OCI-LY1 (cell line): ENCODE measurements around the gene ANKRD34A.

ENCODE experiments used
- H2AFZ ChIP-seq: fragments of 200-600 bp; sonication (generic), shearing (Covaris generic); 2 replicates; pipeline ENCODE4 v1.6.0; 2014; ENCODE audit warnings: antibody characterized with exemption, mild to moderate bottlenecking, low read length
- H3F3A ChIP-seq: fragments of 200-600 bp; sonication (generic), shearing (Covaris generic); 2 replicates; pipeline ENCODE4 v1.6.0; 2014; ENCODE audit warnings: mild to moderate bottlenecking, antibody characterized with exemption, low read length, moderate library complexity; ENCODE audit not compliant: insufficient read depth
- H3K27ac ChIP-seq: fragments of 200-600 bp; sonication (generic); 2 replicates; pipeline ENCODE4 v1.5.1; 2014; ENCODE audit warnings: low read length, mixed run types, mild to moderate bottlenecking, low read depth; ENCODE audit not compliant: poor library complexity, severe bottlenecking
- H3K27me3 ChIP-seq: fragments of 200-600 bp; sonication (generic); 2 replicates; pipeline ENCODE4 v1.6.0; 2014; ENCODE audit warnings: antibody characterized with exemption, mild to moderate bottlenecking, low read length, moderate library complexity; ENCODE audit not compliant: insufficient read depth
- H3K36me3 ChIP-seq: fragments of 200-600 bp; sonication (generic); 2 replicates; pipeline ENCODE4 v1.6.1; 2014; ENCODE audit warnings: mild to moderate bottlenecking, antibody characterized with exemption, low read length, moderate library complexity, mixed read lengths; ENCODE audit not compliant: insufficient read depth
- H3K4me1 ChIP-seq: fragments of 200-600 bp; sonication (generic); 2 replicates; pipeline ENCODE4 v1.5.1; 2014; ENCODE audit warnings: mild to moderate bottlenecking, low read length, moderate library complexity; ENCODE audit not compliant: insufficient read depth, severe bottlenecking
- H3K4me2 ChIP-seq: fragments of 200-600 bp; sonication (generic), shearing (Covaris generic); 2 replicates; pipeline ENCODE4 v1.6.1; 2014; ENCODE audit warnings: low read length
- H3K4me3 ChIP-seq: fragments of 200-600 bp; sonication (generic); 2 replicates; pipeline ENCODE4 v1.5.1; 2014; ENCODE audit warnings: low read length, low read depth, mild to moderate bottlenecking, mixed read lengths; ENCODE audit not compliant: poor library complexity, severe bottlenecking
- H3K79me2 ChIP-seq: fragments of 200-600 bp; shearing (Covaris generic); 2 replicates; pipeline ENCODE4 v1.6.1; 2016; ENCODE audit warnings: mixed run types, low read length, mixed read lengths; ENCODE audit not compliant: insufficient read depth
- H3K9ac ChIP-seq: fragments of 200-600 bp; sonication (generic), shearing (Covaris generic); 2 replicates; pipeline ENCODE4 v1.6.1; 2014; ENCODE audit warnings: mild to moderate bottlenecking, low read length, mixed read lengths
- H3K9me2 ChIP-seq: fragments of 200-600 bp; sonication (generic), shearing (Covaris generic); 2 replicates; pipeline ENCODE4 v1.6.1; 2014; ENCODE audit warnings: low read depth, mild to moderate bottlenecking, low read length, mixed read lengths
- H3K9me3 ChIP-seq: fragments of 200-600 bp; shearing (Covaris generic); 2 replicates; pipeline ENCODE4 v1.6.1; 2014; ENCODE audit warnings: low read length, mixed read lengths
- H4K20me1 ChIP-seq: fragments of 200-600 bp; sonication (generic), shearing (Covaris generic); 2 replicates; pipeline ENCODE4 v1.6.0; 2016; ENCODE audit warnings: mild to moderate bottlenecking, low read length; ENCODE audit not compliant: insufficient read depth
- EZH2 ChIP-seq: fragments of 200-600 bp; sonication (generic), shearing (Covaris generic); IDR thresholded peaks from 2 replicates; pipeline ENCODE4 v1.8.0; 2017; ENCODE audit warnings: borderline replicate concordance, mixed run types, mild to moderate bottlenecking, antibody characterized with exemption, low read length, moderate library complexity, mixed read lengths
- TF ChIP-seq, protein P1 (sequence below): fragments of 200-600 bp; sonication (generic), shearing (Covaris generic); IDR thresholded peaks from 2 replicates; pipeline ENCODE4 v1.5.1; 2017; ENCODE audit warnings: mild to moderate bottlenecking, antibody characterized with exemption, low read length, moderate library complexity, mixed read lengths

The ANKRD34A gene

DNA sequence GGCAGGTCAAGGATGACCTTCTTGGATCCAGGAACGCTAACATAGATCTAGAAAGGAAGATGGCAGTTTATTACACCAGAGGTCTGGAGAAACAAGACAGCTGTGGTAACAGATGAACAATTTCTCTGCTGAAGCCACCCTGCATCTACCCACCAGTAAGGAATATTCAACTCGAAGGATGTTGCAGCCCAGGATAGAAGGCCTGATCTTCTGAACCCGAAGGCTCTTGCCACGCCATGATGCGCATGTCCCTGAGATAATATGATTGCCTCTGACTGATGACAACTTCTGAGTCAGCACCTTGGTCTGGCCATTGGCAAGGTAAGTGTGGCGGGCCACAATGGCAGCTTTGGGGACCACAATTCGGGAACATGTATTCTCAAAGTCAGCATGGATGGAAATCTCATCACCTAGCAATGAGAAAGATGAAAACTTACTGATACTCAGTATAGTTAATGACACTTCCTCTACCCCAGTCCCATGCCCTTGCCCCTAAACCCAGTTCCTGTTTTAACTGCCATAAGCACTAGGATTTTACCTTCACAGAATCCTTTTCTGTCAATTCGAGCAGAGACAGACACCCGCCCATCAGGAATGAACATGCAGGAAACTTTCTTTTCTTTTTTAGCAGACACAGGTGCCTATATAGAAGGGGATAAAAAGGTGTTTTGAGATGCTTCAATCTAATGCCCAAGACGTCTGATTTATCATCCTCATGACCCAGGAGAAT is 30.2 kb upstream of the ANKRD34A start:
- Histone ChIP-seq H3K9me3 (no peaks in the 10 kb centered on the region), H3F3A (peaks cover 34% of the 10 kb centered on the region), H3K27ac (peak overlapping the region; percentile 98), H2AFZ (no peak overlapping the region), H3K4me2 (peak overlapping the region; percentile 89), H3K9ac (peak overlapping the region; percentile 98), H4K20me1 (no peaks in the 10 kb centered on the region), H3K79me2 (peaks cover 27% of the 10 kb centered on the region), H3K9me2 (no peaks in the 10 kb centered on the region), H3K4me1 (peaks cover 59% of the 10 kb centered on the region), H3K4me3 (peak overlapping the region; percentile 99), H3K27me3 (no peaks in the 10 kb centered on the region), H3K36me3 (peaks cover 40% of the 10 kb centered on the region)
- TF ChIP-seq, protein P1, sequence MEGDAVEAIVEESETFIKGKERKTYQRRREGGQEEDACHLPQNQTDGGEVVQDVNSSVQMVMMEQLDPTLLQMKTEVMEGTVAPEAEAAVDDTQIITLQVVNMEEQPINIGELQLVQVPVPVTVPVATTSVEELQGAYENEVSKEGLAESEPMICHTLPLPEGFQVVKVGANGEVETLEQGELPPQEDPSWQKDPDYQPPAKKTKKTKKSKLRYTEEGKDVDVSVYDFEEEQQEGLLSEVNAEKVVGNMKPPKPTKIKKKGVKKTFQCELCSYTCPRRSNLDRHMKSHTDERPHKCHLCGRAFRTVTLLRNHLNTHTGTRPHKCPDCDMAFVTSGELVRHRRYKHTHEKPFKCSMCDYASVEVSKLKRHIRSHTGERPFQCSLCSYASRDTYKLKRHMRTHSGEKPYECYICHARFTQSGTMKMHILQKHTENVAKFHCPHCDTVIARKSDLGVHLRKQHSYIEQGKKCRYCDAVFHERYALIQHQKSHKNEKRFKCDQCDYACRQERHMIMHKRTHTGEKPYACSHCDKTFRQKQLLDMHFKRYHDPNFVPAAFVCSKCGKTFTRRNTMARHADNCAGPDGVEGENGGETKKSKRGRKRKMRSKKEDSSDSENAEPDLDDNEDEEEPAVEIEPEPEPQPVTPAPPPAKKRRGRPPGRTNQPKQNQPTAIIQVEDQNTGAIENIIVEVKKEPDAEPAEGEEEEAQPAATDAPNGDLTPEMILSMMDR = no peak
- TF ChIP-seq EZH2 = no peak

DNA sequence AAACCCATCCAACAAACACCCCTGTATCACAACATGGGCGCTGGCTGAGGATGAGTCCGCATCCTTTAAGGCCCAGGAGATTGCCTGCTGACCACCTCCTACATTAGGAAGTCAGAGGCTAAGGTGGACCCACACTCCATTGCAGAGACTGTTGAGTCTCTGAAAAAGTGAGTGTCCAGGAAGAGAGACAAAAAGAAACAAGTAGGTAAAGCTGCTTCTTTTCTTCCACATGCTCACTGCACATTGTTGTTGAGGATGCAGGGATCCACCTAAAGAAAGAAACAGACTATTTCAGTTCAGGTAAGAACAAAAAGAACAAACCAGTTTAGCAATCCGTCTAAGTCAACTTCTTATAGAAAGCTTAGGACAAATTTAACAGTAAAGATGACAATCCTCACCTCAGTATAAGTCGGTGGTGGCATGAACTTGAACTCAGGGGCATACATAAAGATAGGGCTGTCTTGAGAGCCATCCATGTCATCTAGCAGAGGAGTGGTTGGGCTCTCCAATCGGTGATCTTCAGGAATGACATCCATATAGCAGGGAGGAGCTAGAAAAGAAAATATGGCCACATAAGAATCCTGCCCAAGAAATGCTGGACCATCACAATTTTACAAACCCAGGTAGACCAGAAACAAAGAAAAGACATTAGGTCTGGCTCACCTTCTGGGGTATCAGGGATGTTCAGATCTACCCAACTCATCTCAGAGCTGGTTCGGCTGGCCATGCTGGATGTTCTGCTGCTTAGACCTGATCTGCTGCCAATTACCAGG is 29.4 kb upstream of the ANKRD34A start:
- peak overlapping the region; percentile 98 for H3K27ac ChIP-seq
- H3K9me3 ChIP-seq = no peaks in the 10 kb centered on the region
- peak overlapping the region; percentile 89 for H3K4me2 ChIP-seq
- no peak overlapping the region for H2AFZ ChIP-seq
- peaks cover 27% of the 10 kb centered on the region for H3K79me2 ChIP-seq
- H3K9me2 ChIP-seq = no peaks in the 10 kb centered on the region
- H3K36me3 ChIP-seq = peaks cover 40% of the 10 kb centered on the region
- peaks cover 29% of the 10 kb centered on the region for H3F3A ChIP-seq
- no peaks in the 10 kb centered on the region for H4K20me1 ChIP-seq
- H3K27me3 ChIP-seq = no peaks in the 10 kb centered on the region
- peak overlapping the region; percentile 98; the same call in 1 of the 2 replicates for H3K9ac ChIP-seq
- no peak for TF ChIP-seq EZH2
- TF ChIP-seq, protein P1 = no peak
- peak overlapping the region; percentile 99 for H3K4me3 ChIP-seq
- H3K4me1 ChIP-seq = peaks cover 54% of the 10 kb centered on the region

DNA sequence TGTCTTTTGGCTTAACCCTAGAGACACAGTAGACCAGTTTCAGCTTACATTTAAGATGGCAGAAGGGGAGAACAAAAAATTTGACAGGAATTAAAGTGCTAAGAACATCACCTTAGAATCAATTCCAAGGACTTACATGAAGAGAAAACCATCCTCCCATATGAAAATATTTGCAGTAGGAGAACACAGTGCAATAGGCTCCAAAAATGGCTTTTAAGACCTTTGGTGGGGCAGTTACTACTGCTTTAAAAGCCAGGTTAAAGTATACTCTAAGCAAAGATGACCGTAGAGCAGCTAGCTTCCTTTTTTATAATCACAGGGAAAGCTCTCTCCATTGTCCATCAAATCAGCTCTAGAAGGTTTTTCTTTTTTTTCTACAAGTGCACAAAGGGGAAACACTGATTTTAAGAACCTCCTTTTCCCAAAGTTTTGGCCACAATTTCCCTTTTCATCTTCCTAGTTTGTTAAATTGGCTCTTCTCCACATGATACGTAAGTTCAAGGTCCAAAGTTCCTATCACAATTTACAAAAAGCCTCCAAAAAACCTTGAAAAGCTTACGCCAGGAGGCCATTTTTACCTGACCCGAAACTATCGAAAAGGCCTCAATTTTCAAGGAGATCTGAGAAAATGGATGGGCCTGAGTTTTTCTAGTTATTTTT is 28.7 kb upstream of the ANKRD34A start:
- Histone ChIP-seq H3K4me3 (peak overlapping the region; percentile 99), H3K9me3 (no peaks in the 10 kb centered on the region), H3K9ac (peak overlapping the region; percentile 98; the same call in 1 of the 2 replicates), H3K27me3 (no peaks in the 10 kb centered on the region), H3F3A (peaks cover 29% of the 10 kb centered on the region), H3K4me2 (peak overlapping the region; percentile 89), H3K27ac (peak overlapping the region; percentile 98), H3K36me3 (peaks cover 40% of the 10 kb centered on the region), H3K79me2 (peaks cover 27% of the 10 kb centered on the region), H3K4me1 (peaks cover 54% of the 10 kb centered on the region), H3K9me2 (no peaks in the 10 kb centered on the region), H2AFZ (no peak overlapping the region), H4K20me1 (no peaks in the 10 kb centered on the region)
- TF ChIP-seq, protein P1 = no peak
- no peak for TF ChIP-seq EZH2
